Measurements from ENCODE around the gene SYT2.
"Not testable (repeated sequence)": the region's sequence is repeated elsewhere in the genome, so short reads cannot be mapped to it uniquely, and the experiment has no call there.

The SYT2 gene

GRCh38 chr1:202587859-202588485, 122.3 kb downstream of the SYT2 start:
- no peak for DNase-seq

DNA sequence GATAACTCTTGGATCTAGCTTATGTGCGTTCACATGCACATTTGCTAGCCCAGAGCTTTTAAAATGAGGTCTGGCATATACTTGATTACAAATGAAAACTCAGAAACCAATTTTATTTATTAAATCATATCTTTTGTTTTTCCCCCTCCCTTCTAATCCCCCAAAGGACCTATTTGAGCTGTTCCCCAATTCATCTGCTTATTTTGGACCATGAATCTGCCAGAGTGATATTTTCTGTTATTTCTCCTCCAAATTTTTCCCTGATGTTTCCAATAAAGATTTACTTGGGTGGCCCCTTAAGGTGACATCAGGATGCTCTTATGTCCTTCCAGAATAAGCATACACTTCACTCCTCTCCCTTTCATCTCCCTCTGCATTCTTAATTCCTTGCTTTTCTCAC, 123.4 kb downstream of the SYT2 start:
- DNase-seq: no peak

DNA sequence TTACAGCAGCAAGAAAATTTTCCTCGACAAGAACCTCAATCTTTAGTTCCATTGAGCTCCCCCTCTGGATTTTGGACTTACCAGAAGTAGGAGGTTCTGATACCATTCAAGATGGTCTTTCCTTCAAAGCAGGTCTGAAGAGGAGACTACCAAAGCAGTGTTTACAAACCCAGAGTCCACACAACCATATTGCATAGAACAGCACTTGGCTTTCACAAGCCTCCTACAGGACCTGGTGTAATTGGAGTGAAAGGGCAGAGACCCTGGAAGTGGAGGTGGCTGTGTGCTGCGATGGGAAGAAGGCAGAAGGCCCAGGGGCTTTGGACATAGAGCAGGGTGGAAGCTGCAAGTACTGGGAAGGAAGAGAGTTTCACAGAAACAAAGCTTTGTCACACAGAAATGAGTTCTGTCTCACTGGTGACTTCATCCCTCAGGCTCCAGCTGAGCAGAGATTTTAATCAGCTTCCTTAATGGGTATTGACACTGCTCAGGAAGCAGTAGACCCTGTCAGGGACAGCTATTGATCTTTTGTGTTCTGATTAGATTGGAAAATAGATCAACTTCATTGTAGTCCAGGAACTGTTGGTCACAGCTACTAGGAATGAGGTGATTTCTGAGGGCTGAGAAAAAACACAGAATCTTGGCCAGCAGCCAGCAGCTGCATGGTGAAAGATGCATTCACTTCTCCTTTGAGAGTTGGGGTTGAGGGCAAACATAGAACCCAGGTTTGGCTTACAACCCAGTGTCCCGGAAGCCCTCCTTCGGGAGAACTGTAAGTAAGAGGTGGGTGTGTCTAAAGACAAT, 124.0 kb downstream of the SYT2 start:
- DNase-seq: peak; percentile 23

- DNase-seq: no peak
These were observed 124.7 kb downstream of the SYT2 start for GRCh38 chr1:202585590-202585933.

GRCh38 chr1:202584707-202585589, 125.3 kb downstream of the SYT2 start:
- DNase-seq: no peak

- DNase-seq: not testable (repeated sequence)
These were observed 127.9 kb downstream of the SYT2 start for GRCh38 chr1:202582350-202582749.

DNA sequence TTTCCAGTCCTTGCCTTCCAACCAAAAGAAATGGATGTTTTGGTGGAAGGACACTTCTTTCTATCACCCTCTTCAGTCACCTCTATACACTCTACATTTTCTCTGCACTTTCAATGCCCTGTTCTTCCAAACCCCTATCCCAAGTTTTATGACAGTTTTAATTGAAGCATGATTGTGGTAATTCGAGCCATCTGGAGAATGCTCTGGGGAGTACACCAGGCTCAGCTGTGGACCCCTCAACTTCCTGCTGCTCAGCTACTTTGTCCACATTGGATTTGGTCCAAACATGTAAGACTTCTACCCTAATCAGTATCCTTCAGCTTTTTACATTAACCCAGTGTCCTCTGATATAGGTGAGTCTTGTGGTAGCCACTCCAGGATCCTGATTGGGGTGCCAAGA, 129.6 kb downstream of the SYT2 start:
- no peak for DNase-seq

DNA sequence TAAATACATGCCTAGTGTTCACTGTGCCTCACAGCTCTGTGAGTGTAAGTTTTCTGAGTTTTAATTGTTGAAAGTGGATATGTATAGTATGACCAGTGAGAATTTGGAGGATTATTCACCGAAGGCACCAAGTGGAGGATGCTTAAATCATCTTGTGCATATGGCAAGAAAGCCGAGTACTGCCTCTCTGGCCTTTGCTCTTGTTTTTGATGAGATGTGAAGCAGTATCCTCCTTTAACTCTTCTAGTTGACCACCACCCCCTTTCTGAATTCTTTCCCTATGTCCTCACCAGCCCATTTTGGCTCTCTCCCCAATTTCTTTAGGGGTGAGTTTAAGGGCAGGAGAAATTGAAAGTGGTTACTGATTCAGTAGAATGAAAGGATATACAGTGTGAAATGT, 130.4 kb downstream of the SYT2 start:
- no peak for DNase-seq

GRCh38 chr1:202578565-202578964, 131.7 kb downstream of the SYT2 start:
- DNase-seq: no peak

- DNase-seq: no peak
These were observed 132.2 kb downstream of the SYT2 start for GRCh38 chr1:202578001-202578504.

DNA sequence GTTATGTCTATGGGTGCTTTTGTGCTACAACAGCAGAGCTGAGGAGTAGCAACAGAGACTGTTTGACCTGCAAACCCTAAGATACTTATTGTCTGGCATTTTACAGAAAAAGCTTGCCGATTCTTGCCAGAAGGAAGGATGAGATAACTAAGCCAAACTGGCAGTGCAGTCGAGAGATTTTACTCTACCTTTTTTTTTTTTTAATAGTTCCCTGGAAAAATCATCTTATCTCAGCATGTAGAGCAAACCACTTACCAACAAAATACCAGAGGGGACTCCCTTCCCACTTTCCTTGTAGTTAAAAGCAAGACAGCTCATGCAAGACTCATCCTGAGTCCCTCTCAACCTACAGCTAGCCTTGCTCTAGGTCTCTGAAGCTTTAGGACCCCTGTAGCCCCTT, 132.9 kb downstream of the SYT2 start:
- no peak for DNase-seq

DNA sequence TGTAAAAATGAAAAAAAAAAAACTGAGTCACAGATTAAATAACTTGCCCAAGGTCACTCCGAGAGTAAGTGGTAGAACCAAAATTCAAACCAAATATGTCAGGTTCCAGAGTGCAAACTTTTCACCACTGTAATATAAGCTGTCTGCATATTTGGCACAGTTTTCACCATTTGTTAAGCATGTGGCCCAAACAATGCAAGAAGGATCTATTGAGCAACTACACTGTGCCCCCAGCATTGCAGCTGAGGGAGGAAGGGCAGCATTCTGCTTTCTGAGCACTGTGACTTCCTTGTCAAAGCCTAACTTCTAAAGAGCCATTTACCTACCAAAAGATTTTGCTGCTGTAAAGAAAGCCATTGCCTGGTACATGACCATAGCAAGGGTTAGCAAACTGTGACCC, 133.4 kb downstream of the SYT2 start:
- no peak for DNase-seq

DNA sequence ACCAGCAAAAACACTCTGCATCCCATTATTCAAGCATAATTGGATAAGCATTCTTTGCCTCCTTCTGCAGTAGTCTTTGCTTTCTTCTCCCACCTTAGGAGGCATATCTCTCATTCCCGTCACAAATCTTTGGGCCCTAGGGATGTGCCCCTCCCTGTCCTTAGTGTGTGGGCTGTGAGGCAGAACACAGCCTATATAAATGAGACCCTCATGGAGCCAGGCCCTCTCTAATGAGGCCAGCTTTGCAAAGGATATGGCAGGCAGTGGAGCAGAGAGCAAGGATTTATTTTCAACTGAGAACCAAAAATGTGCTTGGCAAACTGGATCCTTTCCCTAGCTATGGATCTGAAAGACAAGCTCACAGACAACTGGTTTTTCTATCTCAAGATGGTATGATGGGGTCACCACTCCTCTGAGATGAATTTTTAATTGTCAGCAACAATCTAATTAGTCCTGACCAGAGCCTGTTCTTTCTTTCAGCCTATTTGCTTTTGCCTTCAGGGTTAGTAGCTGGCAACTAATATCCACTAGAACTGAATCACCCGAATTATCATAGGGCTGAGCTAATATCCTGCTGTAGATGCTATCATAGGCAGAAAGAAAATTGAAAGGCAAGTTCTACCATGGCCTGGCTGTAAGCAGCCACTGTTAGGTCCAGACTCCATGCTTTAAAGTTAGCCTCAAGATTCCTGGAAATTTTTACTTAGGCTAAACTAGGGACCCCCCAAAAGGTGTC, 134.2 kb downstream of the SYT2 start:
- no peak for DNase-seq

DNA sequence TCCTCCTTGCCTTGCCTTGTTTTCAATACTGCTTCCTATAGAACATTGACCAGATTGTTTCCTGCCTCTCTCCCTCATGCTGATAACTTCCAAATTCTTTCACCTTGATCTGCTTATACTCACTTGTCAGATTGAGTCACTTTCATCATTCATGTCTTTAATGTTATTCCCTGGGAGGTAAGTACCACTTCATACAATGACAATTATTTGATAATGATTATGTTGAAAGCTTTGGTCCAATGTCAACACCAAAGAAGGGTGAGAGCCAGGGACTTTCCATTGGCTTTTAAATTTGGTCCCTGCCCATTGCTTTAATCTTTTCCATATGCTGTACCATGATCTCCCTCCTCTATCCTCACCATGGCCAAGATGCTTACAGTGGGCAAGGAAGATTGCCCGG, 137.4 kb downstream of the SYT2 start:
- no peak for DNase-seq

GRCh38 chr1:202571719-202572339, 138.4 kb downstream of the SYT2 start:
- DNase-seq: peak; percentile 19

- no peak for DNase-seq
These were observed 140.6 kb downstream of the SYT2 start for GRCh38 chr1:202569393-202570322.

GRCh38 chr1:202568826-202569225, 141.4 kb downstream of the SYT2 start:
- no peak for DNase-seq

DNA sequence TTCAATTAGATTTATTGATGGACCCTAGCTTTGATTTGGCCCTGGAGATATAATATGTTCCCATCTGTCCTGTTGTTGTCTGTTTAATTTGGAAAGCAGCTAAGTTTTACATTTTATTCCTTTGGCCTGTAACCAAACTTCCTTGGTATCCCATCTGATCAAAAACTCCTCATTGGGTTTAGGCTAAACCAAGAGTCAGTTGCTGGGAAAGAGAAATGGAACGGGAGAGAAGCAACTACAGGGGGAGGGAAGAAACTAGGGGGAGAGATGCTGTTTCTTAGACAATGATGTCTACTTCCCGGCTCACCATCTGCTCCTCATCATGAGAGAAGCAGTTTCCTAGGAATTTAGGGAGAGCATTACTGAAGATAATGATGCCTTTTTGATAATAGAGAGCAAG, 141.8 kb downstream of the SYT2 start:
- DNase-seq: no peak

DNA sequence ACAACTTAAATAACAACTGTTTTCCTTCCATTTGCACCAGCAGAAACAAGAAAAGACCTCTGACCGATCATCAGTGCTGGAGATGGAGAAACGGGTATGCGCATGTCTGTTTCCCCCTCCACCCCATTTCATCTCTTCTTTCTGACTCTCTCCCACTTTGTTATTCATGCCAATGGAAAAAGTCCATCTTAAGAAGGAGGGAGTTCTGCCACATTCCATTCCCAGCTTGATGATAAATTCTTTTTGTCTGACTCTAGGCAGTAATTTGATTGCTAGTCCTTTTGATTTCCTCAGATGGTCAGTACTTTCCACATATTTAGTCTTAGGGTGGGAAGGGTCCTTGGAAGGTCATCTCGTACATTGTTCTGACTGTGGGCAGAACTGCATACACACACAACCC, 142.5 kb downstream of the SYT2 start:
- DNase-seq: no peak

GRCh38 chr1:202565890-202566602, 144.2 kb downstream of the SYT2 start:
- peak; percentile 19 for DNase-seq
